GM12875 (cell line): ENCODE results near the gene NCK2.

Experiments used
- H3K4me3 ChIP-seq: one replicate; pipeline ENCODE4 v1.5.1; 2011; ENCODE audit warnings: low read depth, low read length, control low read depth
- TF ChIP-seq, protein P1 (sequence below): IDR thresholded peaks from 2 replicates; pipeline ENCODE4 v1.5.1; 2011; ENCODE audit warnings: low read depth, mild to moderate bottlenecking, control low read depth, inconsistent platforms, low read length, moderate library complexity, borderline replicate concordance; ENCODE audit not compliant: insufficient read depth

The NCK2 gene

DNA sequence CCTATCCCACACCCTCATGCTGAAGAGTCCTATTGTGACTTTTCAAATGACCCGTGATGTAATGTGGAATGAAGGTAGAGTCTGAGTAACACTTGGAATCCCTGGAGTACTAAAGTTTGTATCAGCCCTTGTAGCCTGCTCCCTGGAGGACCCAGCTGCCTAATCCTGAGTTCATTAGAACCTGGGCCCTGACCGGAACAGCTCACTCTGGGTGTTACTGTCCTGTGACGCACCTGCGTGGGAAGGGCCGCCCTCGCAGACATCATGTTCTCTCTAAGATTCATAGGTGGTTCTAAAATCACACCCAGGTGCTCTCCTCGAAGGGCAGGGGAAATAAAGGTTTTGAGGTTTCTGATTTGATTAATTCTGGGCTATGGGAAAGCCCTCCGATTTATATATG, 62.3 kb downstream of the NCK2 start:
- TF ChIP-seq, protein P1, sequence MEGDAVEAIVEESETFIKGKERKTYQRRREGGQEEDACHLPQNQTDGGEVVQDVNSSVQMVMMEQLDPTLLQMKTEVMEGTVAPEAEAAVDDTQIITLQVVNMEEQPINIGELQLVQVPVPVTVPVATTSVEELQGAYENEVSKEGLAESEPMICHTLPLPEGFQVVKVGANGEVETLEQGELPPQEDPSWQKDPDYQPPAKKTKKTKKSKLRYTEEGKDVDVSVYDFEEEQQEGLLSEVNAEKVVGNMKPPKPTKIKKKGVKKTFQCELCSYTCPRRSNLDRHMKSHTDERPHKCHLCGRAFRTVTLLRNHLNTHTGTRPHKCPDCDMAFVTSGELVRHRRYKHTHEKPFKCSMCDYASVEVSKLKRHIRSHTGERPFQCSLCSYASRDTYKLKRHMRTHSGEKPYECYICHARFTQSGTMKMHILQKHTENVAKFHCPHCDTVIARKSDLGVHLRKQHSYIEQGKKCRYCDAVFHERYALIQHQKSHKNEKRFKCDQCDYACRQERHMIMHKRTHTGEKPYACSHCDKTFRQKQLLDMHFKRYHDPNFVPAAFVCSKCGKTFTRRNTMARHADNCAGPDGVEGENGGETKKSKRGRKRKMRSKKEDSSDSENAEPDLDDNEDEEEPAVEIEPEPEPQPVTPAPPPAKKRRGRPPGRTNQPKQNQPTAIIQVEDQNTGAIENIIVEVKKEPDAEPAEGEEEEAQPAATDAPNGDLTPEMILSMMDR = no peak
- H3K4me3 ChIP-seq = no peak overlapping the region

DNA sequence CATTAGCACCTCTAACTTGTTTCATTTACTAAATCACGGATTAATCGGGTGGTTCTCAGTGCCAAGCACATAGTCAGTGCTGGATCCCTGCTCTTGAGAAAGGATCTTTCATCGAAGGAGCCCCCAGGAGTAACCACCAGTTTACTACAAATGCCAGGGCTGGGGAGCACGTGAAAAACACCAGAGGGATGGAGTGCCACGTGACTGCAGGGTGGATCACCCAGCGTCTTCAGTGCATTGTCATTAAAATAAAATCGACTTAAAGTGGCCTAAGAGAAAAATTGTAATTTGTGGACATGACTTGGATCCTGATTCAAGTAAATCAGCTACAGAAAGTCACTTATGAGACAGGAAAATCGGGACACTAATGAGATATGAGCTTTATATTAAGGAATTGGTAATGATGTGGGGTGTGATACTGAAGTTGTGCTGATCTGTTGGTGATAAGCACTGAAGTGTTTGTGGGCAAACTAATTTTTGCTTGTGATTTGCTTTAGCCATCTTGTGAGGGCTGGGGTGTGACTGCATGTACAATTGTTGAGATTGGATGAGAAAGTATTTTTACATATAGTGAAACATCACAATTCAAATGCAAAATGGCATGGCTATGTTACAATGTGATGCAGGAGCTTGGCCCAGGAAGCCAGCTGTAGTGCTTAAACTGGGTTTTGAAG, 63.8 kb downstream of the NCK2 start:
- TF ChIP-seq, protein P1 = no peak
- H3K4me3 ChIP-seq = no peak overlapping the region

DNA sequence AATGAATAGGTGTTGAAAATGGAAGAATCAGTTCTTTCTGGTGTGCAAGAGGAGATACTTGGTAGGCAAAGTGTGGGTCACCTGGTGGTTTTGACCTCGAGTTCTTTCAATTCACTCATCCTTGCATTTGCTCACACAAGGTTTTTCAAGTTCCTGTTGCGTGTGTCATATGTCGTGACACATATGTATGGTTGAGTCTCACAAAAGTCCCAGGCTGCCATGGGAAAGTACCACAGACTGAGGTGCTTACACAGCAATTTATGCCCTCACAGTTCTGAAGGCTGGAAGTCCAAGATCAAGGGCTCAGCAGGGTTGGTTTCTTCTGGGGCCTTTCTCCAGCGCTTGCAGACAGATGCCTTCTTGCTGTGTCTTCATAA, 64.4 kb downstream of the NCK2 start:
- H3K4me3 ChIP-seq = no peak overlapping the region
- TF ChIP-seq, protein P1 = no peak

DNA sequence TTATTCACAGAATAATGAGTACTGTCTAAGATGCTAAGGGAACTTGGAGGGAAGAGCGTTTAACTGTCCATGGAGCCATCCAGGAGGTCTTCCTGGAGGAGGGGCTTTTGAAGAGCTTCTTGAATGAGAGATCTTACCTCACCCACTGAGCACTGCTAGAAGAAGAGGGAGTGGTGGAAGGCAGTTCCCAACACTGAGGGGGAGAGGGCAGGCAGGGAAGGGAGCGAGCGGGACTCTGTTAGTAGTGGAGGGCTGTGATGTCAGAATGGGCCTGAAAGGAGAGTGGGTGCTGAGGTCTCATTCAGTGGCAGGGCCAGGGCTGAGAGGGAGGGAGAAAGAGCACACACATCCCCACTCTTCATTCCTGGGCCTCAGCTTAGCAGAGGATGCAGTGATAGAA, 65.0 kb downstream of the NCK2 start:
- H3K4me3 ChIP-seq = no peak overlapping the region
- TF ChIP-seq, protein P1 = no peak

DNA sequence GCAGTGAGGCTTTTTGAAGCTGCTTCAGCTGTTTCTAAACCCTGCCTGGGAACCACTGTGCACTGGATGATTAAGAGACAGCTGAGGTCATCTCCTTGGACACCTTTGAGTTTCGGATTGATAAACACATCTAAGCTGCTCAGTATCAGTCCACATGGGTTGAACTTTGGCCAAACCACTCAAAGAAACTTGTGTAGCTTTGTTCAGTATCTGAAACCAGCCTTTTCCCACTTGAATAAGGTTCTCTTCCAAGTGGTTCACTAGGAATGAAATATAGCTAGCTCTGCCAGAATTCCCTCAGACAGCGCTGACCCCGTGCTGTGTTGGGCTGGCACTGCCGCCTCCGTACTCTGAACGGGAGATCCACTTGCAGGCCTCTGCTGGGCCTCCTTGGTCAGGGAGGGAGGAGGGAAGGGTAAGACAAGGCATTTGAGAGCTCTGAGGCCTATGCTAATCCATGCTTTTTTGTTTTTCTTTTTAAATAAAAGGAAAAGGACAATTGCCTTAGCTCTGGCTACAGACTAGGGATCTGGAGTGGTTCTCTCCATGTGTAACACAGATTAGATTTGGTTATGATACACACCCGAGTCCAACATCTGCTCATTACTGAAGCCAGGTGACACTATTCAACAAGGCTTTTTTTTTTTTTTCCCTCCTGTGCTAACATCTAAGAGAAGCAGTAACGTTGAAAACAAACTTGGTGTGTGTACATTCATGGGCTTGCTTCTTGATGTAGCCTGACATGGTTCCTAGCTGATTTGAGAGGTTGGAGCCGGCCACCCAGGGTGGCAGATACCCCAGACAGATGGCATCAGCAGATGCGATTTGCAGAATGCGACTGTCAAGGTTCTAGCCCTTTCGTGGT, 67.7 kb downstream of the NCK2 start:
- no peak overlapping the region for H3K4me3 ChIP-seq
- TF ChIP-seq, protein P1 = no peak

DNA sequence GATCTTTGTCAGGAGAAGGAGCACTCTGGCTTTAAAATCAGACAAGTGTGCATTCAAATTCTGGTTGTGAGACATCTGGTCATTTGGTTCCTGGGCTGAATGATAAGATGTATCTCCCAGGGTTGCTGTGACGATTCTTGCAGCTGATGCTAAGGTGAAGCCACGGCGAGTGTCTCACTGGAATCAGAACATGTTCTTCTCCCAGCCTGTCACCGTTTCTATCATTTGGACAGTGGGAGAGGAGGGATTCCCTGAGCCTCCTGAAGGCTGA, 68.3 kb downstream of the NCK2 start:
- TF ChIP-seq, protein P1 = no peak
- no peak overlapping the region for H3K4me3 ChIP-seq

DNA sequence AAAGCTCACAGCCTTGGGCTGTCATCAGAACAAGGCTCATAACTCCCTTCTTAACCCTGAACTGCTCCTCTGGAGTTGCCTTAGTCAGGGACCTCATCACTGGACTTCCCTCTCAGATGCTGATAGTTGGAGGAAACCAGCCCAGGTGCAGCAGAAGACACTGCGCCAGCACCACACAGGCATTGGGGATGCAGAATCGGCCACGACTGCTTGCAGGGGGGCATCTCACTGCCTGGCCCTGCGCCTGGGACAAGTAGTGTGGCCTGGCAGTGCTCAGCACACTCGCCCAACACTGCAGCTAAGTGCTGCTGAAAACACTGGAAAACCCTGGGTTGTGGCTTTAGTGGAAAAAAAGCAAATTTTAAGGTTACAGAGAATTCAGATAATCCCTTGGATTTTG, 68.7 kb downstream of the NCK2 start:
- TF ChIP-seq, protein P1 = no peak

More for the DNA sequence above, 68.7 kb downstream of the NCK2 start:
- H3K4me3 ChIP-seq = no peak overlapping the region
